Vagina (tissue), 2 donors: Measurements from ENCODE around the gene DGKB.

Experiments
- POLR2A ChIP-seq, 2 donors: fragments of 450-650 bp; IDR thresholded peaks; one replicate each; pipeline ENCODE4 v1.6.1; 2017; ENCODE audit warnings: antibody characterized with exemption in 2 of 2, mild to moderate bottlenecking in 2 of 2, moderate library complexity in 2 of 2
- TF ChIP-seq, protein P1 (sequence below), 3 experiments: fragments of 450-650 bp in 2 of 3; fragments of 200-600 bp in 1 of 3; sonication (generic) in 1 of 3; IDR thresholded peaks; one replicate each; pipeline ENCODE4 v1.5.1; 2017 to 2019; ENCODE audit warnings: antibody characterized with exemption in 3 of 3, mild to moderate bottlenecking in 2 of 3, moderate library complexity in 2 of 3

DNA sequence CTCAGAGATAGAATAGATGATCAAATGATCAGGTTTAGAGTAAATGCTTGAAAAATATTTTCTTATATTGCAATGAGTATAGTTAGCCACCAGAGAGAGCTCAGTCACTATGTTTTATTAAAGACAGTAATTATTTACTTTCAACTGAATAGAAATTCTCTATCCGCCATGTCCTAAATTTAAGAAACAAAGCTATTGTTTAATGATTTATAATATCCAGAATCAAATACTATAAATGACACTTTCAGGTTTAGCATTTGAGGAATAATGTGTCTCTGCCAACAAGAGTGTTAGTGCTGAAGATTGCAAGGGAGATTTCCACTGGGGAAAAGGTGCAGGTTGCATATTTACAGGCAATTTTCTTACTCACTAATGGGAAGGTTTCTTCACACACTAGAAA is 184.7 kb downstream of the DGKB start:
- no peak for TF ChIP-seq POLR2A (IDR thresholded peaks at IDR 0.05)
- TF ChIP-seq, protein P1, sequence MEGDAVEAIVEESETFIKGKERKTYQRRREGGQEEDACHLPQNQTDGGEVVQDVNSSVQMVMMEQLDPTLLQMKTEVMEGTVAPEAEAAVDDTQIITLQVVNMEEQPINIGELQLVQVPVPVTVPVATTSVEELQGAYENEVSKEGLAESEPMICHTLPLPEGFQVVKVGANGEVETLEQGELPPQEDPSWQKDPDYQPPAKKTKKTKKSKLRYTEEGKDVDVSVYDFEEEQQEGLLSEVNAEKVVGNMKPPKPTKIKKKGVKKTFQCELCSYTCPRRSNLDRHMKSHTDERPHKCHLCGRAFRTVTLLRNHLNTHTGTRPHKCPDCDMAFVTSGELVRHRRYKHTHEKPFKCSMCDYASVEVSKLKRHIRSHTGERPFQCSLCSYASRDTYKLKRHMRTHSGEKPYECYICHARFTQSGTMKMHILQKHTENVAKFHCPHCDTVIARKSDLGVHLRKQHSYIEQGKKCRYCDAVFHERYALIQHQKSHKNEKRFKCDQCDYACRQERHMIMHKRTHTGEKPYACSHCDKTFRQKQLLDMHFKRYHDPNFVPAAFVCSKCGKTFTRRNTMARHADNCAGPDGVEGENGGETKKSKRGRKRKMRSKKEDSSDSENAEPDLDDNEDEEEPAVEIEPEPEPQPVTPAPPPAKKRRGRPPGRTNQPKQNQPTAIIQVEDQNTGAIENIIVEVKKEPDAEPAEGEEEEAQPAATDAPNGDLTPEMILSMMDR (IDR thresholded peaks at IDR 0.05): peak in 2 of 3 experiments; percentile 35 to 36
